GM12892 (cell line): Measurements from ENCODE around the gene SCUBE1.

Experiments
- DNase-seq: peaks from one replicate; pipeline ENCODE4 v3.0.0; 2011; ENCODE audit not compliant: insufficient read length
- FAIRE-seq: peaks from 2 replicates; lab custom pipeline; 2011; peaks lifted over from hg19 to GRCh38; lab: Jason Lieb, UNC
- POLR2A ChIP-seq: IDR thresholded peaks from 2 replicates; pipeline ENCODE4 v1.6.1; 2011; ENCODE audit warnings: low read depth, low read length, control low read depth
- POLR2AphosphoS5 ChIP-seq: IDR thresholded peaks from 2 replicates; pipeline ENCODE4 v1.6.1; 2011; ENCODE audit warnings: low read depth, low read length, control low read depth
- TAF1 ChIP-seq: IDR thresholded peaks from 2 replicates; pipeline ENCODE4 v1.6.1; 2011; ENCODE audit warnings: low read depth, mild to moderate bottlenecking, control low read depth, low read length, borderline replicate concordance

The SCUBE1 gene

GRCh38 chr22:43220625-43221380 is 122.4 kb downstream of the SCUBE1 start:
- TF ChIP-seq TAF1 = no peak
- TF ChIP-seq POLR2A = no peak
- no peak for TF ChIP-seq POLR2AphosphoS5
- DNase-seq = no peak
- no peak for FAIRE-seq

DNA sequence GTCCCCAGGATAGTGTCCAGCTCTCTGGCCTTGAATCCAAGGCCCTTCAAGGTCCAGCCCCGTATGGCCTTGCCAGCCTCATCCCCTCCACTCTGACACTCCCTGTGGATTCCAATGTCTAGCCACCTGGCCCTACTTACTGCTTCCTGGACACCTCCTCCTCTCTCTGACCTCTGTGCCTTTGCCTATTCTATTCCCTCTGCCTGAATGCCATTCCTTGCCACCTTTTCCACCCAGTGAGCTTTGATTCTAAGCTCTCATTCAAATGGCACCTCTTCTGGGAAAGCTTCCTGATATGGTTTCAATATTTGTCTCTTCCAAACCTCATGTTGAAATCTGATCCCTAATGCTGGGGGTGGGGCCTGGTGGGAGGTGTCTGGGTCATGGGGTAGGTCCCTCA is 124.4 kb downstream of the SCUBE1 start:
- DNase-seq (no peak), FAIRE-seq (no peak)
- TF ChIP-seq TAF1 (no peak), POLR2A (no peak), POLR2AphosphoS5 (no peak)

GRCh38 chr22:43217285-43218030 is 125.7 kb downstream of the SCUBE1 start:
- no peak for TF ChIP-seq POLR2AphosphoS5
- no peak for DNase-seq
- no peak for FAIRE-seq

GRCh38 chr22:43216738-43217137 is 126.4 kb downstream of the SCUBE1 start:
- DNase-seq (no peak), FAIRE-seq (no peak)
- TF ChIP-seq TAF1 (no peak), POLR2A (no peak), POLR2AphosphoS5 (no peak)

DNA sequence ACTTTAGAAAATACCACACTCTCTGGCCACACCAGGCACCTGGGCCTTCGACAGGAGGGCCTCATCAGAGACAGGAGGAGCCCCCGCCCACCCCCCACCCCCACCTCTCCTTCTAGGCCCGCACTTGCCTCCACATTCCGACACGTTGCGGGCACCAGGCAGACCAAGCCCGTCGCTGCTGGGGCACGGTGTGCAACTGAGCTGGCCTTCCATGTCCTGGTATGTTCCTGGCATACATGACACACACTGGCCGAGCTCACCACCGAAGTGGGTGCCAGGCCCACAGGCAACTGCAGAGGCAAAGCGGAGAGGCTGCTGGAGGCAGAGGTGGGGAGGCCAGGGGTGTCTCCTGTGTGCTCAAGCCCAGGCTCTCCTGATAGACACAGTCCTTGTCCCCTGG is 129.2 kb downstream of the SCUBE1 start:
- DNase-seq = no peak
- TF ChIP-seq TAF1 = no peak
- no peak for TF ChIP-seq POLR2AphosphoS5
- TF ChIP-seq POLR2A = no peak
- no peak for FAIRE-seq

GRCh38 chr22:43213051-43213450 is 130.1 kb downstream of the SCUBE1 start:
- TF ChIP-seq POLR2A (no peak), POLR2AphosphoS5 (no peak), TAF1 (no peak)
- DNase-seq = no peak
- no peak for FAIRE-seq

GRCh38 chr22:43212434-43212952 is 130.7 kb downstream of the SCUBE1 start:
- DNase-seq (no peak), FAIRE-seq (no peak)
- no peak for TF ChIP-seq POLR2A
- TF ChIP-seq POLR2AphosphoS5 = no peak
- TF ChIP-seq TAF1 = no peak

- no peak for DNase-seq
- TF ChIP-seq POLR2AphosphoS5 (no peak), TAF1 (no peak), POLR2A (no peak)
- no peak for FAIRE-seq
Observed at GRCh38 chr22:43211941-43212433, 131.2 kb downstream of the SCUBE1 start.

- no peak for TF ChIP-seq TAF1
- no peak for TF ChIP-seq POLR2A
- TF ChIP-seq POLR2AphosphoS5 = no peak
- FAIRE-seq (no peak), DNase-seq (no peak)
Observed at GRCh38 chr22:43210631-43211515, 132.3 kb downstream of the SCUBE1 start.

DNA sequence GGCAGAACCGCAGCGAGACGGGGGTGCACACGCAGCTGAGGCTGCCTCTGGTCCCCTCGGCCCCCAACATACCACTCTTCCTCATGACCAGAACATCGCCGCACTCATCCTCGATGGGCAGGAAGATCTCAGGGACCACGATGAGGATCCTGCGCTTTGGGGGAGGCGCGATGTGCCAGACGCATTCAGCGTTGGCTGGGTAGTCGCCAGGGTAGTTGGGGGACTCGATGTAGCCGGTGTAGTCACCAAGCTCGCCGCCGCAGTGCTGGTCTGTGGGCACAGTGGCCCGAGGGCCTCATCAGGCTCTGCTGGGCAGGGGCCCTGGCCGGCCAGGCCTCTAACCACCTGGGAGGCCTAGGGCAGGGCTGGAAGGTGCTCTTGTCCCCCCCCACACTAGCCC is 133.2 kb downstream of the SCUBE1 start:
- DNase-seq (no peak), FAIRE-seq (no peak)
- TF ChIP-seq POLR2A (no peak), TAF1 (no peak)

DNA sequence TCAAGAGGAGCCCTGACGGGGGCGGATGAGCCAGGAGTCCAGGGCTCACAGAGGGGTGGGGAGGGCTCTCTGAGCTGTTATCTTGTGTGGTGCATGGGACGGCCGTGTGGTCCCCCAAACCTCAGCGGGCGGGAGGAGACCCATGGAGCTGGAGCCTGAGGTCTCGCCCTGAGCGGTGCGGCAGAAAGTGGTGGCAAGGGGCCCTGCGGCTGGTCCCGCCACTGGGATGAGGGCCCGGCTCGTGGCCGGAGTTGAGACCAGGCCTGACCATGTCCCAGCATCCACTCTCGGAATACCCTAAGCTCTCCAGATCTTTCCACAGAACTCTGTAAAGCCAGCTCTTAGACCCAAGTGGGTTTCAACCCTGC is 133.7 kb downstream of the SCUBE1 start:
- DNase-seq = no peak

More for the DNA sequence above, 133.7 kb downstream of the SCUBE1 start:
- no peak for FAIRE-seq
- TF ChIP-seq POLR2AphosphoS5 (no peak), TAF1 (no peak), POLR2A (no peak)
